T-cell (primary cell): Measurements from ENCODE around the gene EYA2. TPM values are rescaled to one million over a fixed set of nuclear protein-coding genes. Genes with fewer than 3 reads are reported as not detected.
"Not testable (repeated sequence)": the region's sequence is repeated elsewhere in the genome, so short reads cannot be mapped to it uniquely, and the experiment has no call there.

Experiments
- ATAC-seq, 4 experiments: fragments of 200-7000 bp in 3 of 4; fragments of 150-1000 bp in 1 of 4; cut with Tn5 transposase; replicated peaks in 1 of 4; 1 replicate in 3 of 4; 2 replicates in 1 of 4; pipeline ENCODE4 v1.10.0; 2021; ENCODE audit warnings: moderate library complexity in 3 of 4, mild to moderate bottlenecking in 2 of 4, moderate number of reproducible peaks in 1 of 4
- CTCF ChIA-PET, 2 donors: fragments of 300-600 bp; sonication (Branson Sonifier 250); formaldehyde crosslinking; loops; one replicate each; lab custom pipeline; 2022; ENCODE audit warnings: antibody characterized with exemption in 2 of 2; lab: Charles Lee
- POLR2A ChIA-PET, 2 donors: fragments of 300-600 bp; sonication (Branson Sonifier 250); formaldehyde crosslinking; loops; one replicate each; lab custom pipeline; 2022; ENCODE audit warnings: antibody characterized with exemption in 2 of 2; lab: Charles Lee
- DNase-seq, 35 experiments: peaks; one replicate each; pipeline versions ENCODE4 v3.0.0 to v3.0.0-alpha.2; 2013 to 2023
- H3K27ac ChIP-seq: one replicate; pipeline ENCODE4 v1.5.1; 2013; ENCODE audit warnings: low read length
- H3K27me3 ChIP-seq, 2 experiments: replicated peaks in 1 of 2; 1 replicate in 1 of 2; 2 replicates in 1 of 2; pipeline versions ENCODE4 v1.6.1 to v1.7.0; 2013; ENCODE audit warnings: low read length in 1 of 2, mixed read lengths in 1 of 2; ENCODE audit not compliant: control insufficient read depth in 2 of 2, insufficient read depth in 2 of 2; ENCODE audit errors: extremely low read depth in 1 of 2
- H3K36me3 ChIP-seq, 2 donors: 1 replicate in 1 of 2; 2 replicates in 1 of 2; pipeline versions ENCODE4 v1.6.1 to v1.7.0; 2013; ENCODE audit warnings: low read length in 1 of 2; ENCODE audit not compliant: control insufficient read depth in 2 of 2, insufficient read depth in 1 of 2; ENCODE audit errors: extremely low read depth in 1 of 2
- H3K4me1 ChIP-seq, 2 experiments: 1 replicate in 1 of 2; 2 replicates in 1 of 2; pipeline versions ENCODE4 v1.6.1 to v1.7.0; 2013; ENCODE audit warnings: low read length in 2 of 2, mixed read lengths in 1 of 2; ENCODE audit not compliant: insufficient read depth in 2 of 2, control insufficient read depth in 1 of 2; ENCODE audit errors: extremely low read depth in 1 of 2
- H3K4me3 ChIP-seq, 2 donors: 1 replicate in 1 of 2; 2 replicates in 1 of 2; pipeline versions ENCODE4 v1.5.1 to v1.7.0; 2013; ENCODE audit warnings: mild to moderate bottlenecking in 2 of 2, low read length in 1 of 2, moderate library complexity in 1 of 2; ENCODE audit not compliant: control insufficient read depth in 1 of 2; ENCODE audit errors: extremely low read depth in 1 of 2
- H3K9me3 ChIP-seq: 2 replicates; pipeline ENCODE4 v1.7.0; 2013
- H3K27ac Mint-ChIP-seq, 2 donors: one replicate each; pipeline ENCODE4 v1.8.0; 2020 to 2021; ENCODE audit warnings: mild to moderate bottlenecking in 2 of 2, mixed read lengths in 2 of 2
- H3K27me3 Mint-ChIP-seq, 2 donors: one replicate each; pipeline ENCODE4 v1.8.0; 2021 to 2022; ENCODE audit warnings: mixed read lengths in 2 of 2
- H3K36me3 Mint-ChIP-seq: one replicate; pipeline ENCODE4 v1.8.0; 2021; ENCODE audit warnings: mixed read lengths
- H3K4me1 Mint-ChIP-seq, 3 donors: one replicate each; pipeline ENCODE4 v1.8.0; 2020 to 2022; ENCODE audit warnings: mixed read lengths in 3 of 3, mild to moderate bottlenecking in 1 of 3
- H3K4me3 Mint-ChIP-seq, 3 donors: one replicate each; pipeline ENCODE4 v1.8.0; 2020 to 2022; ENCODE audit warnings: mild to moderate bottlenecking in 3 of 3, mixed read lengths in 3 of 3, moderate library complexity in 3 of 3
- H3K9me3 Mint-ChIP-seq, 3 donors: one replicate each; pipeline ENCODE4 v1.8.0; 2020 to 2022; ENCODE audit warnings: mixed read lengths in 3 of 3
- WGBS: methylation state at CpG from one replicate; pipeline ENCODE4 v1.1.5; 2013; ENCODE audit warnings: missing lambda C conversion rate; ENCODE audit not compliant: insufficient coverage; 5-methylcytosine and 5-hydroxymethylcytosine counted together
- total RNA-seq, 35 experiments: library from RNA in 6 of 35; stranded (reverse) in 6 of 35; fragments of 120-200 nt in 1 of 35; gene quantifications; one replicate each; pipeline versions ENCODE4 v1.2.1 to v1.2.4 and lab custom pipeline; 2013 to 2026

EYA2 gene
- total RNA-seq, 5 donors from 2014 or later (not counting 1 experiment from before 2014, with no cell fraction given) = not detected

DNA sequence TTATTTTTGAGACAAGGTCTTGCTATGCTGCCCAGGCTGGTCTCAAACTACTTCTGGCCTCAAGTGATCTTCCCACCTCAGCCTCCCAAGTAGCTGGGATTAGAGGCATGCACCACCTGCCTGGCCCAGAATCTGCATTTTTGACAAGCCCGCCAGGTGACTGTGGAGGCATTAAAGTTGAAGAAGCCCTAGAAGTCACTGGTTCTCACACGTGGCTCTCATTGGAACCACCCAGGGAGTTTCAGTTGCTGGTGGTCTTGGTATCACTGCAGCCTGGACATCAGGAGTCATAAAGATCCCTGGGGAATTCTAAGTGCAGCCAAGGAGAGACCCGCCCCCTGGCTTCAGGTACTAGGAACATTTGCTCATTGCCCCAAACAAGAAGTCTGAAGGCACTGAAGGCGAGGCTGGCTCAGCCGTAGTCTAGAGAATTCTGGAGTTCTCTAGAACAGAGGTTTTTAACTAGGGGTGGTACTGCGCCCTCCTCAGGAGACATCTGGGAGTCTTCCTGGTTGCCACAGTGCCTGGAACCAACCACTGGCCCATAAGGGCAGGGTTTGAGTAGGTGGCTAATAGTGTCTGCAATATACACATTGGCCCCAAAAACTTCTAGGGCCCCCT is 279.1 kb downstream of the EYA2 start:
- Histone ChIP-seq H3K27ac (no peak overlapping the region), H3K36me3 (no peaks in the 10 kb centered on the region), H3K27me3 (peaks cover 0 to 23% of the 10 kb centered on the region in 2 experiments), H3K4me1 (no peaks in the 10 kb centered on the region), H3K9me3 (no peaks in the 10 kb centered on the region), H3K4me3 (no peak overlapping the region)
- WGBS = 63% methylated on average over 3 of the region's 6 CpGs
- no peaks in the 10 kb centered on the region for H3K4me1 Mint-ChIP-seq
- H3K4me3 Mint-ChIP-seq = no peak overlapping the region
- H3K27me3 Mint-ChIP-seq = peaks cover 11 to 15% of the 10 kb centered on the region in 2 donors
- no peaks in the 10 kb centered on the region for H3K36me3 Mint-ChIP-seq
- H3K9me3 Mint-ChIP-seq = no peaks in the 10 kb centered on the region
- no peak for DNase-seq
- ATAC-seq = no peak
- ChIA-PET POLR2A (no interaction called here), CTCF (no interaction called here)
- H3K27ac Mint-ChIP-seq = no peak overlapping the region

GRCh38 chr20:47174456-47175243 is 280.0 kb downstream of the EYA2 start:
- CTCF ChIA-PET = no interaction called here
- WGBS = 79% methylated on average over 12 of the region's 21 CpGs
- H3K4me1 Mint-ChIP-seq = no peaks in the 10 kb centered on the region

DNA sequence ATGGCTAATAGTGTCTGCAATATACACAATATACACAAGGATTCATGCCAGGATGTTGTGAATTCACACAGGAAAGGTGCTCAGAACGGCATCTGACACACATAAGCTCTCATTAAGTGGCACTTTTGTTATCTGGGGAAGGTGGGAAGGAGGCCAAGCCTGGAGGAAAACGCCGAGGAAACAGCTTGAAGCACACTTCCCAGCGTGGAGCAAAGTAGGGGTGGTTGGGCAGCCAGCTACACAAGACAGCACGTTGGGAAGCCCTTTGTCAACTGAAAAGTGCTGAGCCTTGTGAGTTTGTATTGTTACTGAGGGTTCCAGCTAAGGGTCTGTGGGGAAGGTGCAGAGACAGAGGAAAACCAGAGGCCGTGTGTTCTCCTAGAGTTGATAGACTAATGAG is 280.9 kb downstream of the EYA2 start:
- Mint-ChIP-seq H3K4me1 (no peaks in the 10 kb centered on the region), H3K36me3 (no peaks in the 10 kb centered on the region), H3K4me3 (no peak overlapping the region), H3K9me3 (no peaks in the 10 kb centered on the region), H3K27me3 (peaks cover 8 to 12% of the 10 kb centered on the region in 2 donors), H3K27ac (no peak overlapping the region)
- ChIA-PET CTCF (no interaction called here), POLR2A (no interaction called here)
- no peak for ATAC-seq
- WGBS = 37% methylated on average over 4 of the region's 6 CpGs
- no peak overlapping the region for H3K27ac ChIP-seq
- H3K4me1 ChIP-seq = no peaks in the 10 kb centered on the region
- no peaks in the 10 kb centered on the region for H3K36me3 ChIP-seq
- H3K4me3 ChIP-seq = no peak overlapping the region
- H3K9me3 ChIP-seq = no peaks in the 10 kb centered on the region
- DNase-seq = no peak
- H3K27me3 ChIP-seq = peaks cover 0 to 24% of the 10 kb centered on the region in 2 experiments

More at GRCh38 chr20:47174456-47175243, 280.0 kb downstream of the EYA2 start:
- H3K9me3 ChIP-seq = no peaks in the 10 kb centered on the region
- no peak overlapping the region for H3K4me3 Mint-ChIP-seq
- peaks cover 8 to 12% of the 10 kb centered on the region in 2 donors for H3K27me3 Mint-ChIP-seq
- H3K4me3 ChIP-seq = no peak overlapping the region
- no peaks in the 10 kb centered on the region for H3K36me3 ChIP-seq
- no peaks in the 10 kb centered on the region for H3K9me3 Mint-ChIP-seq
- no peak for DNase-seq
- H3K27ac Mint-ChIP-seq = no peak overlapping the region
- no peak for ATAC-seq
- POLR2A ChIA-PET = no interaction called here
- no peaks in the 10 kb centered on the region for H3K36me3 Mint-ChIP-seq
- peaks cover 0 to 23% of the 10 kb centered on the region in 2 experiments for H3K27me3 ChIP-seq
- no peaks in the 10 kb centered on the region for H3K4me1 ChIP-seq
- no peak overlapping the region for H3K27ac ChIP-seq

- H3K36me3 ChIP-seq, H3K36me3 Mint-ChIP-seq, POLR2A ChIA-PET, H3K9me3 ChIP-seq, H3K9me3 Mint-ChIP-seq, H3K4me3 ChIP-seq, H3K4me1 Mint-ChIP-seq, ATAC-seq, H3K27ac ChIP-seq, H3K27ac Mint-ChIP-seq, H3K4me1 ChIP-seq, H3K27me3 Mint-ChIP-seq, H3K4me3 Mint-ChIP-seq, DNase-seq: not testable (repeated sequence)
- H3K27me3 ChIP-seq = peaks cover 0 to 24% of the 10 kb centered on the region in 2 experiments
- WGBS = 72% methylated on average over 4 of the region's 5 CpGs
- CTCF ChIA-PET = interaction anchor here in 1 of 2 donors (0.7 kb wide), 1 partner anchor 1546 kb away, joined by 4 read pairs; the partner anchor contains the start of gene WFDC10A
Observed at GRCh38 chr20:47176217-47176616, 281.6 kb downstream of the EYA2 start.

GRCh38 chr20:47178277-47178676 is 283.6 kb downstream of the EYA2 start:
- ChIA-PET POLR2A (no interaction called here), CTCF (interaction anchor here in 1 of 2 donors (0.6 kb wide), 1 partner anchor 9 kb away, joined by 3 read pairs; no protein-coding TSS in a partner anchor)
- Mint-ChIP-seq H3K4me3 (no peak overlapping the region), H3K27me3 (peaks cover 0 to 3% of the 10 kb centered on the region in 2 donors), H3K4me1 (no peaks in the 10 kb centered on the region), H3K36me3 (no peaks in the 10 kb centered on the region), H3K27ac (no peak overlapping the region), H3K9me3 (no peaks in the 10 kb centered on the region)
- Histone ChIP-seq H3K36me3 (no peaks in the 10 kb centered on the region), H3K4me1 (no peaks in the 10 kb centered on the region), H3K27ac (no peak overlapping the region), H3K9me3 (no peaks in the 10 kb centered on the region), H3K4me3 (no peak overlapping the region), H3K27me3 (peaks cover 0 to 22% of the 10 kb centered on the region in 2 experiments)
- ATAC-seq = no peak
- WGBS = 57% methylated on average over 2 of the region's 3 CpGs
- no peak for DNase-seq

GRCh38 chr20:47178851-47179250 is 284.2 kb downstream of the EYA2 start:
- DNase-seq (no peak), ATAC-seq (no peak)
- no peak overlapping the region for H3K27ac ChIP-seq
- H3K27ac Mint-ChIP-seq = no peak overlapping the region
- no peaks in the 10 kb centered on the region for H3K9me3 ChIP-seq
- peaks cover 0 to 3% of the 10 kb centered on the region in 2 donors for H3K27me3 Mint-ChIP-seq
- CTCF ChIA-PET = interaction anchor here in 1 of 2 donors (0.6 kb wide), 1 partner anchor 8 kb away, joined by 3 read pairs; no protein-coding TSS in a partner anchor
- no peak overlapping the region for H3K4me3 ChIP-seq
- POLR2A ChIA-PET = no interaction called here
- no peaks in the 10 kb centered on the region for H3K36me3 Mint-ChIP-seq
- H3K4me1 Mint-ChIP-seq = no peaks in the 10 kb centered on the region
- H3K36me3 ChIP-seq = no peaks in the 10 kb centered on the region
- peaks cover 0 to 21% of the 10 kb centered on the region in 2 experiments for H3K27me3 ChIP-seq
- no CpG with 5 or more reads among the region's 1 CpG for WGBS
- no peaks in the 10 kb centered on the region for H3K9me3 Mint-ChIP-seq
- H3K4me1 ChIP-seq = no peaks in the 10 kb centered on the region
- no peak overlapping the region for H3K4me3 Mint-ChIP-seq
